ENCODE data around the gene STK25.

DNA sequence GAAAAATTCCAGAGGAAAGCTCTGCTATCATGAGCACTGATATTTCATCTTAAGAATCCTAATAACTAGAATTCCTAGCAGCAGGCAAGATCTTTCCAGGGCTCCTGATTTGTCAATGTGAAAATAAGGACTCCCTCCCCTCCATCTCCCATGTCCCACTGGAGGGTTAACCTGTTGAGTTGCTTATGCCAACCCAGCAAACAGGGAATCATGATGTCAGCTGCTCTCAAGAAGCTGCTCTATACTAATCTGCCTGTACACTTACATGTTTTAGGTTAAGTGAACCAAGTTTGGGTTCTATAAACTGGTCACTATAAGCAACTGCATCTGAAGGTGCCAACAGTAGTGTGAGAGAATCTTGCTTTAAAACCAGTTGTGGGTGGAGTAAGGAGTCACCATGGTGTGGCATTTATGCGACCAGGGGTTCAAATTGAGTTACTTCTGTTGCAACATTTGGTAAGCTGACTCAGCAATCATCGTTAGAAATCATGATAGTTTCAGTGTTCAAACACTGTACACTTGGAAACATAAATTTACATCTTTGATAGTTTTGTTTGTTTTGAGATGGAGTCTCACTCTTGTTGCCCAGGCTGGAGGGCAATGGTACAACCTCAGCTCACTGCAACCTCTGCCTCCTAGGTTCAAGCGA lies 53.4 kb downstream of the STK25 start:
- TF ChIP-seq, protein P1, sequence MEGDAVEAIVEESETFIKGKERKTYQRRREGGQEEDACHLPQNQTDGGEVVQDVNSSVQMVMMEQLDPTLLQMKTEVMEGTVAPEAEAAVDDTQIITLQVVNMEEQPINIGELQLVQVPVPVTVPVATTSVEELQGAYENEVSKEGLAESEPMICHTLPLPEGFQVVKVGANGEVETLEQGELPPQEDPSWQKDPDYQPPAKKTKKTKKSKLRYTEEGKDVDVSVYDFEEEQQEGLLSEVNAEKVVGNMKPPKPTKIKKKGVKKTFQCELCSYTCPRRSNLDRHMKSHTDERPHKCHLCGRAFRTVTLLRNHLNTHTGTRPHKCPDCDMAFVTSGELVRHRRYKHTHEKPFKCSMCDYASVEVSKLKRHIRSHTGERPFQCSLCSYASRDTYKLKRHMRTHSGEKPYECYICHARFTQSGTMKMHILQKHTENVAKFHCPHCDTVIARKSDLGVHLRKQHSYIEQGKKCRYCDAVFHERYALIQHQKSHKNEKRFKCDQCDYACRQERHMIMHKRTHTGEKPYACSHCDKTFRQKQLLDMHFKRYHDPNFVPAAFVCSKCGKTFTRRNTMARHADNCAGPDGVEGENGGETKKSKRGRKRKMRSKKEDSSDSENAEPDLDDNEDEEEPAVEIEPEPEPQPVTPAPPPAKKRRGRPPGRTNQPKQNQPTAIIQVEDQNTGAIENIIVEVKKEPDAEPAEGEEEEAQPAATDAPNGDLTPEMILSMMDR (IDR thresholded peaks at IDR 0.05; ENCODE audit: insufficient read depth, low read length, poor library complexity, severe bottlenecking) = no peak
- TF ChIP-seq EZH2phosphoT487 (conservative IDR thresholded peaks at IDR 0.05; ENCODE audit: low read length) = no peak
